WTC11 (cell line): ENCODE data around the gene TMEM88.

Source experiments
- ZNF232 ChIP-seq: sonication (generic); formaldehyde crosslinking; IDR thresholded peaks from 2 replicates; pipeline ENCODE4 v1.8.0; 2022; ENCODE audit warnings: mild to moderate bottlenecking, missing genetic modification reagents
- TF ChIP-seq, protein P1 (sequence below): fragments of 200-600 bp; IDR thresholded peaks from 2 replicates; pipeline ENCODE4 v1.8.0; 2022; ENCODE audit warnings: antibody characterized with exemption
- TF ChIP-seq, protein P2 (sequence below): sonication (generic); formaldehyde crosslinking; IDR thresholded peaks from 2 replicates; pipeline ENCODE4 v1.8.0; 2022; ENCODE audit warnings: mild to moderate bottlenecking, missing genetic modification reagents

DNA sequence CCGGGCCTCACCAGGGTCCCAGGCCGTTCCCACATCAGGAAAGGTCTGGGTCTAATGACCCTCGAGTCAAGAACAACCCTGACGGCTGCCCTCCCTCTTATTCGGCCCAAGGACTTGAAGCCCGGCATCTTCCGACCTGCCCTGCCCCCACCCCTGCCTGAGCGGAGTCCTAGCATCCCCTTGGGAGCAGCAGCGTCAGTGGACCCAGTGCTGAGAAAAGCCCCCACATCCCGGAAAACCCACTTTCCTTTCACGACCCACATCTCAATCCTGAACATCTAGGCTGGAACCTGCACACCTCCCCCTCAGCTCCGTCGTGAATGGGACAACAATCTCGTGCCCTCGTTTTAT is 769 bp downstream of the TMEM88 start:
- no peak for TF ChIP-seq ZNF232
- TF ChIP-seq, protein P1, sequence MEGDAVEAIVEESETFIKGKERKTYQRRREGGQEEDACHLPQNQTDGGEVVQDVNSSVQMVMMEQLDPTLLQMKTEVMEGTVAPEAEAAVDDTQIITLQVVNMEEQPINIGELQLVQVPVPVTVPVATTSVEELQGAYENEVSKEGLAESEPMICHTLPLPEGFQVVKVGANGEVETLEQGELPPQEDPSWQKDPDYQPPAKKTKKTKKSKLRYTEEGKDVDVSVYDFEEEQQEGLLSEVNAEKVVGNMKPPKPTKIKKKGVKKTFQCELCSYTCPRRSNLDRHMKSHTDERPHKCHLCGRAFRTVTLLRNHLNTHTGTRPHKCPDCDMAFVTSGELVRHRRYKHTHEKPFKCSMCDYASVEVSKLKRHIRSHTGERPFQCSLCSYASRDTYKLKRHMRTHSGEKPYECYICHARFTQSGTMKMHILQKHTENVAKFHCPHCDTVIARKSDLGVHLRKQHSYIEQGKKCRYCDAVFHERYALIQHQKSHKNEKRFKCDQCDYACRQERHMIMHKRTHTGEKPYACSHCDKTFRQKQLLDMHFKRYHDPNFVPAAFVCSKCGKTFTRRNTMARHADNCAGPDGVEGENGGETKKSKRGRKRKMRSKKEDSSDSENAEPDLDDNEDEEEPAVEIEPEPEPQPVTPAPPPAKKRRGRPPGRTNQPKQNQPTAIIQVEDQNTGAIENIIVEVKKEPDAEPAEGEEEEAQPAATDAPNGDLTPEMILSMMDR: no peak
- TF ChIP-seq, protein P2, sequence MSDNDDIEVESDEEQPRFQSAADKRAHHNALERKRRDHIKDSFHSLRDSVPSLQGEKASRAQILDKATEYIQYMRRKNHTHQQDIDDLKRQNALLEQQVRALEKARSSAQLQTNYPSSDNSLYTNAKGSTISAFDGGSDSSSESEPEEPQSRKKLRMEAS (CRISPR knock-in tag): no peak
